Measurements from ENCODE around the gene KRTAP10-2.

Gene KRTAP10-2

DNA sequence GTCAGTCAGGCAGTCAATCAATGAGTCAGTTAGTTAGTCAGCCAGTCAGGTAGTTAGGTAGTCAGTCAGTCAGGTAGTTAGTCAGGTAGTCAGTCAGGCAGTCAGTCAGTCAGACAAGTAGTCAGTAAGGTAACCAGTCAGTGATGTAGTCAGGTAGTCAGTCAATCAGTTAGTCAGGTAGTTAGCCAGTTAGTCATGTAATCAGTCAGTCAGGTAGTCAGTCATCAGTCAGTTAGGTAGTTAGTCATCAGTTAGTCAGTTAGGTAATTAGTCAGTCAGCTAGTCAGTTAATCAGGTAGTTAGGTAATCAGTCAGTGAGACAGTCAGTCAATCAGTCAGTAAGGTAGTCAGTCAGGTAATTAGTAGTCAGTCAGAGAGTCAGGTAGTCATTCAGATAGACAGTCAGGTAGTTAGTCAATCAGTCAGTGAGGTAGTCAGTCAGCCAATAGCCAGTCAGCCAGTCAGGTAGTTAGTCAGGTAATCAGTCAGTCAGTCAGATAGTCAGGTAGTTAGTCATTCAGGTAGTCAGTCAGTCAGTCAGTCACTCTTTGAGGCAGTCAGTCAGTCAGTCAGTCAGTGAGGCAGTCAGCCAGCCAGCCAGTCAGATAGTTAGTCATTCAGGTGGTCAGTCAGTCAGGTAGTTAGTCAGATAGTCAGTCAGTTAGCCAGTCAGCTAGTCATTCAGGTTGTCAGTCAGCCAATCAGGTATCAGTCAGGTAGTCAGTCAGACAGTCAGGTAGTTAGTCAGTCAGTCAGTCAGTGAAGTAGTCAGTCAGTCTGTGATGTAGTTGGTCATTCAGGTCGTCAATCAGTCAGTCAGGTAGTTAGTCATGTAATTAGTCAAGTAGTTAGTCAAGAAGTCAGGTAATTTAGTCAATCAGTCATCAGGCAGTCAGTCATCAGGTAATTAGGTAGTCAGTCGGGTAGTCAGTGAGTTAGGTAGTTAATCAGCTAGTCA lies 26.6 kb downstream of the KRTAP10-2 start:
- DNase-seq: no peak

GRCh38 chr21:44523567-44524413 lies 27.5 kb downstream of the KRTAP10-2 start:
- DNase-seq: no peak

GRCh38 chr21:44522753-44523204 lies 28.5 kb downstream of the KRTAP10-2 start:
- DNase-seq: no peak

DNA sequence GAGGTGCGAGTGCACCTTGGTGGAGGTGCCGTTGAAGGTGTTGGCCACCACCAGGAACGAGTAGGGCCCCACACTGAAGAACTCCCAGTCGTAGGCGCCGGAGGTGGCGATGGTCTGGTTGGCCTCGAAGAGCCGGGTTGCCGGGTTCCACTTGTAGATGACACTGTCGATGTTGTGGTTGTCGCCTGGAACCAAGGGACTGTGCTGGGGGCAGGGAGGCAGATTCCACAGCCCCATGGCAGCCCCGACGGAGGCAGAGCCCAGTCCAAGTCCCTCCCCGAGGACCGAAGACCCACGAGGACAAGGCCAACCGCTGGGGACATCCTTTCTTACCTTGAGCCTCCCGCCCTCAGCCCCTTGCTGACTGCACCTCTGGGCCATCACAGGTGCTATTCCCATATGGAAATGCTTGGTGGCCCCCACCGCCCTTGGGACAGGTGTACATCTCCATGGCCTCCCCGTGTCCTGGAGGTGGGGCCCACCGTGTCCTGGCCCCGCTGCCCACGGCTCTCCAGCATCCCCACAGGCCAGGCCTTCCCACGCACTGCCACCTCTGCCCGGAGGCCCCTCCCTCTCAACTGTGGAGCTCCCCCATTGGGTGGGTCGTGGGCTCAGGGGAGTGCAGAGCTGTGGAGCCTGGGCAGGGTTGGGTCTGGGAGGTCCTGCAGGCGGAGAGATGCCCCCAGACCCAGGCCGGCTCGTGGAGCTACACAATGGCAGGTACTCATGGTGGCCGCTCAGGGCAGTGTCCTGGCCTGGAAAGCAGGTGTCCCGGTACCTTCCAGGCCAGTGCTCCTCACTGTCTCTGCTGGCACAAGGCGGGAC lies 29.2 kb downstream of the KRTAP10-2 start:
- DNase-seq: no peak

DNA sequence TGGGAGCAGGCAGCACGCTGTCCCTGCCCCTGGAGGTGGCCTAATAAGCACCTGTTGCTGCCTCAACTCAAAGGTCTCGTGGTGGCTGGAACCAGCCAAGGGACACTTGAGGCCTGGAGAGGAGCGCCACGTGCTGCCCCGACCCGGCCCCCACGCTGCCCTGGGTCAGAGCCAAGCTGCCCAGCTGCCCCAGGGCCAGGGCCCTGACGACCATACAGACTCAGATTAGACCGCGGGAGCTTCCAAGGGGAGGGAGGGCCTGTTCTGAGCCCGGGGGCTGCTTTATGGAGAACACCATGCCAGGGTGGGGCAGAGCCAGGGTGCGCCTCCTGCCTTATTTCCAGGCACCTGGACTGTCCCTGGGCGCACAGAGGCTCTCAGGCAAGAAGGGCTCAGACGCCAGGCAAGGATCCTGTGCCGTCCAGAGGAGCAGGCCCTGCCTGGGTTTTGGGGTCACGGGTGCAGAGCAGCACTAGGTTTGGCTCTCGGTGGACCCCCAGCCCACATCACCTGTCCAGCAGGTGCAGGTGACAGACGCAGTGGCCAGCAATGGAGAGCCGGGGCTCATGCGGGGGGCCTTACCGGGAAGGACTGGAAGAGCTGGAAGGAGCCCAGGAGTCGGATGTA lies 29.9 kb downstream of the KRTAP10-2 start:
- DNase-seq: no peak

- no peak for DNase-seq
These were observed 30.7 kb downstream of the KRTAP10-2 start for GRCh38 chr21:44520326-44521300.

- no peak for DNase-seq
These were observed 31.7 kb downstream of the KRTAP10-2 start for GRCh38 chr21:44519346-44520325.

- no peak for DNase-seq
These were observed 32.6 kb downstream of the KRTAP10-2 start for GRCh38 chr21:44518686-44519085.

- peak; percentile 75 for DNase-seq
These were observed 34.0 kb downstream of the KRTAP10-2 start for GRCh38 chr21:44517175-44517899.

GRCh38 chr21:44516828-44517174 lies 34.5 kb downstream of the KRTAP10-2 start:
- no peak for DNase-seq

DNA sequence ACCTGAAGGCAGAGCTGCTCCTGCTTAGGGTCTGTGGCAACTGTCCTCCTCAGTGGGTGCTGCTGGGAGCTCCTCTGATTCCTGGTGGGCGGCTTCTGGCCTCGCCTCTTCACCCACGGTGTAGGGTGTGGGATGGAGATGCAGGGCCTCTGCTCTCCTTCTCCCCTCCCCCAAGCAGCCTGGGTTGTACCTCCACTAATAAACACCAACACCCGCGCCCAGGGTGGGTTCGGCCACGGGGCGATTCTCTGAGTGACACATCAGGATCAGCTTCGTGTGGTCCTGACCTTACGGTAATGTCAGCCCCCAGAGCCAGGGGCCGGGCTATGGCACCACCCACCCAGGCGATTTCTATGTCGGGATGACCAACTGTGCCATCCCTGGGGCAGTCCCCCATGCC lies 35.0 kb downstream of the KRTAP10-2 start:
- DNase-seq: no peak

GRCh38 chr21:44515359-44516165 lies 35.7 kb downstream of the KRTAP10-2 start:
- DNase-seq: no peak

- no peak for DNase-seq
These were observed 36.5 kb downstream of the KRTAP10-2 start for GRCh38 chr21:44514746-44515358.

GRCh38 chr21:44514218-44514520 lies 37.1 kb downstream of the KRTAP10-2 start:
- no peak for DNase-seq

- DNase-seq: peak; percentile 48
These were observed 37.7 kb downstream of the KRTAP10-2 start for GRCh38 chr21:44513389-44514217.

- no peak for DNase-seq
These were observed 38.6 kb downstream of the KRTAP10-2 start for GRCh38 chr21:44512496-44513388.

All from NCI-H2029 treated with DMSO at 0.1 percent for 48 hours (cell line).